ENCODE data around the gene TAF15. TPM values are rescaled to one million over a fixed set of nuclear protein-coding genes. Genes with fewer than 3 reads are reported as not detected.

Gene TAF15
- total and polyA plus RNA-seq, 3 donors from 2014 or later = 133 to 185 (median 160) TPM

DNA sequence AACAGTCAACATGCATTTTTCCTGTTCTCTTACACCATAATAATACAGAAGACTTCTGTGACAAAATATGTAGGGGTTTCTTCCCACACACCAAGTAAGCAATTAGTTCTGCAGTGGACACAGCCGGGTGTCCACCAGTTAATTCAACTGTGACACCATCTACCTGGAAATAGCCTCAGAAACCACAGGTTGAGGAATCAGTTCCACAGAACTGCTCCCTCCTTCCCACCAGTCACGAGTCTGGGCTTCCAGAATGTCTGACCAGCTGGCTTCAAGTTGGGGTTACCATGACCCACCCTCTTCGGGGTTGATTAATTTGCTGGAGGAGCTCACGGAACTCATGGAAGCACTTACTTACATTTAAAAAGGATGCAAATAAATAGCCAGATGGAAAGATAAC, 84.5 kb downstream of the TAF15 start:
- intact Hi-C loops (cut with DNase I; ENCODE audit: low total_unique reads) = no loop called here
- 91 to 92% methylated on average over 4 of the region's 4 CpGs for WGBS, 2 donors
- H3K4me3 ChIP-seq = no peak overlapping the region

DNA sequence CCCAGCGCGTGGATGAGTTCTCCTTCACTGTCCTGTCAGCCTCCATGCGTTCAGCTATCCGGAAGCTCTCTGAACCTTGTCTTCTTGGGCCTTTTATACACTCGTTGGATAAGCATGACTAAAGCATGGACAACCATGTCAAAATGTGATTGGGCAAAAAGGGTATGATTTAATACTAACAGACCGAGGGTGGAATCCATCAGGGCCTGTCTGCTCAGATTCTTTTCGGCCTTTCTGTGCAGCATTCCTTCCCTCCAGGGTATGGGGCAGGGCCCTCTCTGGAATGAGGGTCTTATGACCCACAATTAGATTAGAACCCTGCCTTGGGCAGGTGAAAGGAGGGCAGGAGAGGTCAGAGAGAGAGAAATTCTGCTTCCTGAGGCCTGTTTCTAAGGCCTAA, 84.9 kb downstream of the TAF15 start:
- no peaks in the 10 kb centered on the region for H3K9me3 ChIP-seq
- H3K27ac ChIP-seq = no peak overlapping the region
- TF ChIP-seq, protein P1, sequence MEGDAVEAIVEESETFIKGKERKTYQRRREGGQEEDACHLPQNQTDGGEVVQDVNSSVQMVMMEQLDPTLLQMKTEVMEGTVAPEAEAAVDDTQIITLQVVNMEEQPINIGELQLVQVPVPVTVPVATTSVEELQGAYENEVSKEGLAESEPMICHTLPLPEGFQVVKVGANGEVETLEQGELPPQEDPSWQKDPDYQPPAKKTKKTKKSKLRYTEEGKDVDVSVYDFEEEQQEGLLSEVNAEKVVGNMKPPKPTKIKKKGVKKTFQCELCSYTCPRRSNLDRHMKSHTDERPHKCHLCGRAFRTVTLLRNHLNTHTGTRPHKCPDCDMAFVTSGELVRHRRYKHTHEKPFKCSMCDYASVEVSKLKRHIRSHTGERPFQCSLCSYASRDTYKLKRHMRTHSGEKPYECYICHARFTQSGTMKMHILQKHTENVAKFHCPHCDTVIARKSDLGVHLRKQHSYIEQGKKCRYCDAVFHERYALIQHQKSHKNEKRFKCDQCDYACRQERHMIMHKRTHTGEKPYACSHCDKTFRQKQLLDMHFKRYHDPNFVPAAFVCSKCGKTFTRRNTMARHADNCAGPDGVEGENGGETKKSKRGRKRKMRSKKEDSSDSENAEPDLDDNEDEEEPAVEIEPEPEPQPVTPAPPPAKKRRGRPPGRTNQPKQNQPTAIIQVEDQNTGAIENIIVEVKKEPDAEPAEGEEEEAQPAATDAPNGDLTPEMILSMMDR (IDR thresholded peaks at IDR 0.05) = no peak
- TF ChIP-seq POLR2A (IDR thresholded peaks at IDR 0.05) = no peak
- H3K36me3 ChIP-seq (ENCODE audit: low read depth, missing control alignments) = no peaks in the 10 kb centered on the region
- no peaks in the 10 kb centered on the region for H3K27me3 ChIP-seq
- DNase-seq = no peak
- H3K4me3 ChIP-seq = no peak overlapping the region
- WGBS, 2 donors = 91 to 95% methylated on average over 7 of the region's 7 CpGs
- intact Hi-C loops (cut with DNase I; ENCODE audit: low total_unique reads) = no loop called here
- H3K4me1 ChIP-seq = no peaks in the 10 kb centered on the region

More for the DNA sequence above, 84.5 kb downstream of the TAF15 start:
- no peaks in the 10 kb centered on the region for H3K36me3 ChIP-seq (ENCODE audit: low read depth, missing control alignments)
- no peak for DNase-seq
- H3K4me1 ChIP-seq = no peaks in the 10 kb centered on the region
- no peaks in the 10 kb centered on the region for H3K9me3 ChIP-seq
- H3K27ac ChIP-seq = no peak overlapping the region
- no peak for TF ChIP-seq POLR2A (IDR thresholded peaks at IDR 0.05)
- TF ChIP-seq, protein P1 (IDR thresholded peaks at IDR 0.05) = no peak
- no peaks in the 10 kb centered on the region for H3K27me3 ChIP-seq

DNA sequence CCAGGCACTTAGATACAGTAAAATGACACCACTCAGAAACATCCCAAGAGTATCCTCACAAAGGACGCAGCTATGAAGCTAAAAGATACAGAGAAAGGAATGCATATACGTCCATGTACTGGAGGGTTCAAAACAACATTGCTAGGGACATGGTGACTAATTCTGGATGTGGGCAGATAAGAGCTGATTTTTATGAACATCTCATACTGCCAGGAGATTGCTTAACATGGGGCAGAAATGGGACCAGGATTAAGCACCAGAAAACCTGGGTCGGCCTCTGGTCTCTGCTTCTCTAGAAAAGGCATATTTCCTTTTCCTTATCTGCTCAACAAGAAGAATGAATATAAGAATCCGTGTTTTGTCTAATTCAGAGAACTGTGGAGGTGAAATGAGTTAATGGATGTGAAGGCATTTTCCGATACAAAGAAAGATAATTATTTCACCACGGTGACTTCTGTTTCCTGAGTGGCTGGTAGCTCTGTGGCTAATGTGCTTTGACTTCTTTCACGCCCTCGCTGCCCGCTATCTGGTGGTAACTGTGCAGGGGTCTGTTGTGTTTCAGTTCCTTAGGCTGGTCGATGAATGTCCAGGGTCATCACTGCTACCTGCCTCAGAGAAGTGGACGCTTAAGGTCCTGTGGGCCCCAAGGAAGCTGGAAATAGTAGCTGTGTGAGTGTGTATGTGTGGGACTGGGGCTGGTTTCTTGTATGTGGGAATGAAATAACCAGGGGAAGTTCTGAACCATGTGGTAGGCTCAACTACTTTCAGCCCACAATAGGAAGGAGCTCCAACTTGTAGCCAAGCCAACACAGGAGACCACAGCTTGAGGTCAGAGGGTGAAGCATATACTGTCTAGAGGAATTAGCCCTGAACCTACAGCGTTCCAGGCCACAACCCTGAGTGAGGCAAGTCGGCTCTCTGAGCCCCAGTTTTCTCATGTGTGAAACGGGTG, 86.6 kb downstream of the TAF15 start:
- intact Hi-C loops (cut with DNase I; ENCODE audit: low total_unique reads) = no loop called here
- WGBS, 2 donors = 82 to 87% methylated on average over 14 of the region's 14 CpGs
- Histone ChIP-seq H3K27me3 (no peaks in the 10 kb centered on the region), H3K4me1 (no peaks in the 10 kb centered on the region), H3K4me3 (no peak overlapping the region), H3K9me3 (no peaks in the 10 kb centered on the region), H3K36me3 (ENCODE audit: low read depth, missing control alignments) (no peaks in the 10 kb centered on the region), H3K27ac (no peak overlapping the region)
- TF ChIP-seq, protein P1 (IDR thresholded peaks at IDR 0.05) = no peak
- no peak for TF ChIP-seq POLR2A (IDR thresholded peaks at IDR 0.05)
- no peak for DNase-seq

Small RNA genes lying within 50 kb of the gene (small RNA-seq; reads per million reads assigned to genes)
- gene RF00100 = 814 to 1,052 reads per million in 2 donors

Other genes starting within 250 kb of the TAF15 start
- gene SLFN14, start 248.7 kb upstream of the TAF15 start, total RNA-seq = under 1 TPM; 0.37 to 0.55 TPM
- gene SLFN14, start 248.7 kb upstream of the TAF15 start, polyA plus RNA-seq (ENCODE audit: insufficient read depth, low read depth, low replicate concordance) = 0.30 TPM
- 10 to 100 TPM; 13.6 to 17.3 TPM for gene PEX12, start 230.9 kb upstream of the TAF15 start, total RNA-seq
- 15.1 TPM for gene PEX12, start 230.9 kb upstream of the TAF15 start, polyA plus RNA-seq (ENCODE audit: insufficient read depth, low read depth, low replicate concordance)
- 100 to 1,000 TPM; 132 to 147 TPM for gene AP2B1, start 222.2 kb upstream of the TAF15 start, total RNA-seq
- gene AP2B1, start 222.2 kb upstream of the TAF15 start, polyA plus RNA-seq (ENCODE audit: insufficient read depth, low read depth, low replicate concordance) = 310 TPM
- 1 to 10 TPM; 2.5 to 4.8 TPM for gene RASL10B, start 77.8 kb upstream of the TAF15 start, total RNA-seq
- 3.8 TPM for gene RASL10B, start 77.8 kb upstream of the TAF15 start, polyA plus RNA-seq (ENCODE audit: insufficient read depth, low read depth, low replicate concordance)
- gene GAS2L2, start 56.2 kb upstream of the TAF15 start, total RNA-seq = under 1 TPM; 0.31 to 0.71 TPM
- 0.62 TPM for gene GAS2L2, start 56.2 kb upstream of the TAF15 start, polyA plus RNA-seq (ENCODE audit: insufficient read depth, low read depth, low replicate concordance)
- gene C17orf50, start 48.6 kb upstream of the TAF15 start, total RNA-seq = 100 to 1,000 TPM in 1 of 2 donors, 10 to 100 TPM in 1; 48.8 to 102 TPM
- 154 TPM for gene C17orf50, start 48.6 kb upstream of the TAF15 start, polyA plus RNA-seq (ENCODE audit: insufficient read depth, low read depth, low replicate concordance)
- 100 to 1,000 TPM; 179 to 237 TPM for gene MMP28, start 13.8 kb upstream of the TAF15 start, total RNA-seq
- gene MMP28, start 13.8 kb upstream of the TAF15 start, polyA plus RNA-seq (ENCODE audit: insufficient read depth, low read depth, low replicate concordance) = 78.3 TPM
- gene HEATR9, start 59.4 kb downstream of the TAF15 start, total RNA-seq = 1 to 10 TPM; 6.1 to 7.8 TPM
- 28.3 TPM for gene HEATR9, start 59.4 kb downstream of the TAF15 start, polyA plus RNA-seq (ENCODE audit: insufficient read depth, low read depth, low replicate concordance)
- under 1 TPM in 1 of 2 donors, not detected in 1; 0.87 TPM for gene CCL5, start 70.9 kb downstream of the TAF15 start, total RNA-seq
- 16.2 TPM for gene CCL5, start 70.9 kb downstream of the TAF15 start, polyA plus RNA-seq (ENCODE audit: insufficient read depth, low read depth, low replicate concordance)
- gene RDM1, start 121.3 kb downstream of the TAF15 start, total RNA-seq = 10 to 100 TPM in 1 of 2 donors, 1 to 10 TPM in 1; 9.6 to 18.6 TPM
- gene RDM1, start 121.3 kb downstream of the TAF15 start, polyA plus RNA-seq (ENCODE audit: insufficient read depth, low read depth, low replicate concordance) = 19.3 TPM
- 10 to 100 TPM; 22.9 to 38.7 TPM for gene LYZL6, start 134.2 kb downstream of the TAF15 start, total RNA-seq
- 82.6 TPM for gene LYZL6, start 134.2 kb downstream of the TAF15 start, polyA plus RNA-seq (ENCODE audit: insufficient read depth, low read depth, low replicate concordance)
- gene CCL16, start 172.0 kb downstream of the TAF15 start, total RNA-seq = under 1 TPM in 1 of 2 donors, not detected in 1; 0.24 TPM
- gene CCL16, start 172.0 kb downstream of the TAF15 start, polyA plus RNA-seq (ENCODE audit: insufficient read depth, low read depth, low replicate concordance) = not detected
- gene CCL14, start 177.2 kb downstream of the TAF15 start, total RNA-seq = 10 to 100 TPM; 11.4 to 12.3 TPM
- 57.5 TPM for gene CCL14, start 177.2 kb downstream of the TAF15 start, polyA plus RNA-seq (ENCODE audit: insufficient read depth, low read depth, low replicate concordance)
- gene CCL15, start 192.1 kb downstream of the TAF15 start, total RNA-seq = under 1 TPM in 1 of 2 donors, not detected in 1; 0.87 TPM
- not detected for gene CCL15, start 192.1 kb downstream of the TAF15 start, polyA plus RNA-seq (ENCODE audit: insufficient read depth, low read depth, low replicate concordance)
- 1 to 10 TPM in 1 of 2 donors, not detected in 1; 1.2 TPM for gene CCL23, start 208.5 kb downstream of the TAF15 start, total RNA-seq
- 1.3 TPM for gene CCL23, start 208.5 kb downstream of the TAF15 start, polyA plus RNA-seq (ENCODE audit: insufficient read depth, low read depth, low replicate concordance)

All from testis (tissue), 3 donors.